HCT116 (cell line): ENCODE measurements around the gene DENND4C. TPM values are rescaled to one million over a fixed set of nuclear protein-coding genes. Genes with fewer than 3 reads are reported as not detected.

Source experiments
- ATAC-seq: fragments of 200-7000 bp; cut with Tn5 transposase; 2 replicates; pipeline ENCODE4 v1.9.1; 2020; ENCODE audit warnings: mild to moderate bottlenecking, moderate library complexity
- BruUV-seq: library from RNA; stranded (reverse); fragments of 400-500 nt; replicated peaks from 2 replicates; lab custom pipeline; 2021; lab: Mats Ljungman, UMichigan
- CTCF ChIA-PET: fragments of 300-600 bp; sonication (Branson Sonifier 250); formaldehyde crosslinking; loops from one replicate; lab custom pipeline; 2021; ENCODE audit warnings: antibody characterized with exemption; lab: Charles Lee
- POLR2A ChIA-PET: fragments of 300-600, 350-600 bp; sonication (Branson Sonifier 250); formaldehyde crosslinking; loops from one replicate; lab custom pipeline; 2021; ENCODE audit warnings: antibody characterized with exemption; lab: Charles Lee
- RAD21 ChIA-PET, 2 experiments: fragments of 300-600 bp; sonication (Branson Sonifier 250); formaldehyde crosslinking; loops; one replicate each; lab custom pipeline; 2023; ENCODE audit warnings: low total read pairs in 2 of 2; ENCODE audit not compliant: uncharacterized antibody in 2 of 2, unreplicated experiment in 2 of 2, low non-redundant PET in 1 of 2; lab: Charles Lee
- DNase-seq: peaks from one replicate; pipeline ENCODE4 v3.0.0-alpha.2; 2010; ENCODE audit warnings: low read depth, low spot score
- H2AFZ ChIP-seq: fragments of 200-600 bp; shearing (Covaris generic), sonication (generic); 2 replicates; pipeline ENCODE4 v1.6.1; 2017; ENCODE audit warnings: low read depth, mixed run types, mixed read lengths, antibody characterized with exemption, low read length; ENCODE audit not compliant: poor library complexity, severe bottlenecking
- H3K27ac ChIP-seq: 2 replicates; pipeline ENCODE4 v1.5.1; 2012; ENCODE audit warnings: low read depth, low read length
- H3K27me3 ChIP-seq: fragments of 200-600 bp; sonication (generic); 2 replicates; pipeline ENCODE4 v1.6.1; 2016; ENCODE audit warnings: mixed run types, low read length, mixed read lengths; ENCODE audit not compliant: insufficient read depth
- H3K36me3 ChIP-seq, 2 experiments: fragments of 200-500 bp in 1 of 2; fragments of 200-600 bp in 1 of 2; sonication (Bioruptor generic) in 1 of 2; sonication (generic) in 1 of 2; 2 replicates each; pipeline versions ENCODE4 v1.5.1 to v1.6.1; 2014 to 2016; ENCODE audit warnings: low read length in 2 of 2, inconsistent platforms in 1 of 2, mixed read lengths in 1 of 2, mixed run types in 1 of 2; ENCODE audit not compliant: insufficient read depth in 2 of 2, control insufficient read depth in 1 of 2
- H3K4me1 ChIP-seq, 2 experiments: fragments of 200-600 bp in 1 of 2; sonication (generic) in 1 of 2; 2 replicates each; pipeline versions ENCODE4 v1.5.1 to v1.6.1; 2012 to 2017; ENCODE audit warnings: low read length in 2 of 2, inconsistent platforms in 1 of 2, mild to moderate bottlenecking in 1 of 2, mixed read lengths in 1 of 2, mixed run types in 1 of 2, moderate library complexity in 1 of 2; ENCODE audit not compliant: insufficient read depth in 2 of 2, control insufficient read depth in 1 of 2
- H3K4me2 ChIP-seq: fragments of 200-600 bp; sonication (generic); 2 replicates; pipeline ENCODE4 v1.6.1; 2017; ENCODE audit warnings: mixed run types, low read length, mixed read lengths
- H3K4me3 ChIP-seq, 2 experiments: fragments of 200-600 bp in 1 of 2; sonication (generic) in 1 of 2; replicated peaks in 1 of 2; 2 replicates each; pipeline ENCODE4 v1.5.1; 2011 to 2016; ENCODE audit warnings: low read length in 2 of 2, control low read depth in 1 of 2, low read depth in 1 of 2, mild to moderate bottlenecking in 1 of 2, mixed read lengths in 1 of 2, mixed run types in 1 of 2
- H3K79me2 ChIP-seq: fragments of 200-600 bp; sonication (generic); 2 replicates; pipeline ENCODE4 v1.6.1; 2017; ENCODE audit warnings: mild to moderate bottlenecking, mixed run types, low read length, moderate library complexity, mixed read lengths; ENCODE audit not compliant: insufficient read depth
- H3K9ac ChIP-seq: fragments of 200-600 bp; sonication (generic); 2 replicates; pipeline ENCODE4 v1.6.1; 2016; ENCODE audit warnings: low read length, mixed read lengths
- H3K9me2 ChIP-seq: fragments of 200-600 bp; sonication (generic), shearing (Covaris generic); 2 replicates; pipeline ENCODE4 v1.6.1; 2017; ENCODE audit warnings: mixed run types, mild to moderate bottlenecking, moderate library complexity; ENCODE audit not compliant: insufficient read depth
- H3K9me3 ChIP-seq, 2 experiments: fragments of 200-500 bp in 1 of 2; fragments of 200-600 bp in 1 of 2; sonication (Bioruptor generic) in 1 of 2; sonication (generic) in 1 of 2; 2 replicates each; pipeline ENCODE4 v1.6.1; 2014 to 2017; ENCODE audit warnings: low read length in 2 of 2, mixed read lengths in 2 of 2, inconsistent platforms in 1 of 2, low read depth in 1 of 2, mild to moderate bottlenecking in 1 of 2, mixed run types in 1 of 2, moderate library complexity in 1 of 2; ENCODE audit not compliant: control insufficient read depth in 1 of 2, insufficient read depth in 1 of 2
- H4K20me1 ChIP-seq: fragments of 200-600 bp; sonication (generic), shearing (Covaris generic); 2 replicates; pipeline ENCODE4 v1.6.1; 2017; ENCODE audit warnings: mixed run types, mild to moderate bottlenecking, moderate library complexity; ENCODE audit not compliant: insufficient read depth
- ATF3 ChIP-seq: IDR thresholded peaks from 2 replicates; pipeline ENCODE4 v1.6.1; 2012
- CBX3 ChIP-seq: IDR thresholded peaks from 2 replicates; pipeline ENCODE4 v1.6.1; 2012; ENCODE audit warnings: low read depth
- CEBPB ChIP-seq: IDR thresholded peaks from 2 replicates; pipeline ENCODE4 v1.6.1; 2012; ENCODE audit warnings: low read depth
- CTCF ChIP-seq, 3 experiments: fragments of 200-600 bp in 1 of 3; sonication (generic) in 1 of 3; IDR thresholded peaks in 2 of 3; conservative IDR thresholded peaks in 1 of 3; 2 replicates each; pipeline ENCODE4 v1.5.1; 2012 to 2017; ENCODE audit warnings: low read depth in 2 of 3, low read length in 2 of 3, antibody characterized with exemption in 1 of 3, borderline replicate concordance in 1 of 3, control low read depth in 1 of 3, mild to moderate bottlenecking in 1 of 3, mixed read lengths in 1 of 3, mixed run types in 1 of 3, moderate library complexity in 1 of 3; ENCODE audit not compliant: insufficient read depth in 1 of 3
- EGR1 ChIP-seq: IDR thresholded peaks from 2 replicates; pipeline ENCODE4 v1.6.1; 2012; ENCODE audit warnings: low read depth
- ELF1 ChIP-seq: IDR thresholded peaks from 2 replicates; pipeline ENCODE4 v1.6.1; 2012; ENCODE audit warnings: low read depth, borderline replicate concordance
- FOSL1 ChIP-seq: IDR thresholded peaks from 2 replicates; pipeline ENCODE4 v1.6.1; 2012; ENCODE audit warnings: low read depth
- JUND ChIP-seq: IDR thresholded peaks from 2 replicates; pipeline ENCODE4 v1.6.1; 2012
- POLR2A ChIP-seq: IDR thresholded peaks from 2 replicates; pipeline ENCODE4 v1.7.0; 2011; ENCODE audit warnings: borderline replicate concordance; ENCODE audit not compliant: insufficient read depth, insufficient read length; ENCODE audit errors: extremely low read depth
- POLR2AphosphoS5 ChIP-seq: IDR thresholded peaks from 2 replicates; pipeline ENCODE4 v1.6.1; 2011; ENCODE audit warnings: mild to moderate bottlenecking, low read depth, low read length, moderate library complexity
- RAD21 ChIP-seq: IDR thresholded peaks from 2 replicates; pipeline ENCODE4 v1.6.1; 2012; ENCODE audit warnings: low read depth, mild to moderate bottlenecking
- REST ChIP-seq: IDR thresholded peaks from 2 replicates; pipeline ENCODE4 v1.6.1; 2012; ENCODE audit warnings: low read depth
- SIN3A ChIP-seq: IDR thresholded peaks from 2 replicates; pipeline ENCODE4 v1.6.1; 2012; ENCODE audit warnings: low read depth
- SP1 ChIP-seq: IDR thresholded peaks from 2 replicates; pipeline ENCODE4 v1.6.1; 2012; ENCODE audit warnings: low read depth
- SRF ChIP-seq: IDR thresholded peaks from 2 replicates; pipeline ENCODE4 v1.6.1; 2012; ENCODE audit warnings: low read depth
- TCF7L2 ChIP-seq: IDR thresholded peaks from 2 replicates; pipeline ENCODE4 v1.7.0; 2011; ENCODE audit warnings: borderline replicate concordance, inconsistent platforms; ENCODE audit not compliant: insufficient read depth, insufficient read length; ENCODE audit errors: extremely low read depth
- YY1 ChIP-seq: IDR thresholded peaks from 2 replicates; pipeline ENCODE4 v1.6.1; 2011; ENCODE audit warnings: low read length, low read depth, moderate library complexity, mild to moderate bottlenecking; ENCODE audit not compliant: insufficient replicate concordance; ENCODE audit errors: extremely low read depth
- ZBTB33 ChIP-seq: IDR thresholded peaks from 2 replicates; pipeline ENCODE4 v1.6.1; 2011; ENCODE audit warnings: mild to moderate bottlenecking, low read length, moderate library complexity; ENCODE audit not compliant: insufficient replicate concordance; ENCODE audit errors: extremely low read depth
- ZFX ChIP-seq: fragments of 450-650 bp; IDR thresholded peaks from 2 replicates; pipeline ENCODE4 v1.6.1; 2017
- ZNF274 ChIP-seq: fragments of 200-500 bp; sonication (Bioruptor generic); IDR thresholded peaks from 2 replicates; pipeline ENCODE4 v1.6.1; 2014; ENCODE audit warnings: mild to moderate bottlenecking, low read depth, low read length, inconsistent platforms
- intact Hi-C: fragments of 100-400 bp; cut with micrococcal nuclease; formaldehyde crosslinking; loops from 2 replicates; pipeline ENCODE4 v1.10.0; 2022
- total RNA-seq: library from RNA; stranded (reverse); gene quantifications from one replicate; pipeline ENCODE4 v1.2.1, GENCODE V29; 2021; ENCODE audit not compliant: unreplicated experiment

The DENND4C gene
- total RNA-seq, 1 experiment from 2014 or later = 20.9 TPM

- CTCF ChIA-PET = interaction anchor here (1.3 kb wide), 1 partner anchor 184 kb away, joined by 4 read pairs; the partner anchor contains the start of gene RRAGA
- no peak overlapping the region for H3K27ac ChIP-seq
Observed at GRCh38 chr9:19233344-19233743, 2.9 kb downstream of the DENND4C start.

More at GRCh38 chr9:19233344-19233743, 2.9 kb downstream of the DENND4C start:
- H4K20me1 ChIP-seq = 0 out of 2 replicates have a peak, but pooled peaks cover 4% of the 10 kb centered on the region
- intact Hi-C loops = no loop called here
- H3K9me2 ChIP-seq = no peaks in the 10 kb centered on the region
- TF ChIP-seq POLR2A = no peak
- no peak for TF ChIP-seq CTCF (IDR thresholded peaks at IDR 0.05 in 2 of 3, conservative IDR thresholded peaks at IDR 0.05 in 1 of 3; ENCODE audit: borderline replicate concordance in 1 of 3, insufficient read depth in 1 of 3, low read depth in 2 of 3, low read length in 2 of 3)
- TF ChIP-seq RAD21 = no peak
- TF ChIP-seq ELF1 = no peak
- TF ChIP-seq SIN3A = no peak
- TF ChIP-seq TCF7L2 = no peak
- no peak for TF ChIP-seq ZNF274
- no peak for TF ChIP-seq CEBPB
- TF ChIP-seq POLR2AphosphoS5 = no peak
- no peak for TF ChIP-seq SP1
- no peak for TF ChIP-seq ZBTB33
- TF ChIP-seq ATF3 = no peak
- no peak for TF ChIP-seq CBX3
- TF ChIP-seq YY1 = no peak
- TF ChIP-seq JUND = no peak
- no peak for TF ChIP-seq REST
- no peak for TF ChIP-seq EGR1
- no peak for TF ChIP-seq ZFX
- TF ChIP-seq FOSL1 = no peak
- TF ChIP-seq SRF = no peak
- H3K4me1 ChIP-seq = peaks cover 15 to 42% of the 10 kb centered on the region in 2 experiments
- no peaks in the 10 kb centered on the region for H3K27me3 ChIP-seq
- ChIA-PET POLR2A (interaction anchor here (1.1 kb wide), 1 partner anchor 184 kb away, joined by 3 read pairs; the partner anchor contains the start of gene RRAGA), RAD21 (no interaction called here)
- no peaks in the 10 kb centered on the region for H3K9me3 ChIP-seq
- ATAC-seq = no peak
- H3K79me2 ChIP-seq = peaks cover 67% of the 10 kb centered on the region
- H2AFZ ChIP-seq = no peak overlapping the region
- H3K4me3 ChIP-seq = no peak overlapping the region
- no TSS peak for BruUV-seq
- no peak overlapping the region for H3K9ac ChIP-seq
- DNase-seq = no peak
- peak overlapping the region; percentile 95 for H3K4me2 ChIP-seq
- no peaks in the 10 kb centered on the region for H3K36me3 ChIP-seq
